Ureter (tissue), 1 donor: ENCODE measurements around the gene THAP5. TPM values are rescaled to one million over a fixed set of nuclear protein-coding genes. Genes with fewer than 3 reads are reported as not detected.
A peak's percentile ranks its signal among the peaks of the same experiment; 100 is the strongest.

Experiments used
- DNase-seq: peaks from one replicate; pipeline ENCODE4 v3.0.0-alpha.2; 2020; ENCODE audit warnings: low spot score
- total RNA-seq: library from RNA; stranded (reverse); gene quantifications from one replicate; pipeline ENCODE4 v1.2.4, GENCODE V29; 2023
- donor health status: DM: yes; HTN: yes; CAD: no.

The THAP5 gene
- total RNA-seq = 35.6 TPM

- DNase-seq = peak; percentile 100
These were observed at the start of gene THAP5, which contains the start of gene DNAJB9 for GRCh38 chr7:108569381-108570145. THAP5 (minus strand) TSS chr7:108569706; CDS start chr7:108569569, 137 bp downstream. DNAJB9 (plus strand) TSS chr7:108569874; CDS start chr7:108571727, 1,853 bp downstream.

- no peak for DNase-seq
These were observed 48.5 kb upstream of the THAP5 start for GRCh38 chr7:108618056-108618455.

GRCh38 chr7:108614896-108615295, 45.4 kb upstream of the THAP5 start:
- DNase-seq = no peak

- no peak for DNase-seq
These were observed 44.5 kb upstream of the THAP5 start for GRCh38 chr7:108613949-108614381.

- DNase-seq = no peak
These were observed 43.8 kb upstream of the THAP5 start for GRCh38 chr7:108613147-108613948.

- DNase-seq = no peak
These were observed 41.8 kb upstream of the THAP5 start for GRCh38 chr7:108611268-108611667.

- DNase-seq = no peak
These were observed 40.1 kb upstream of the THAP5 start for GRCh38 chr7:108609643-108610042.

GRCh38 chr7:108605559-108606201, 36.2 kb upstream of the THAP5 start:
- DNase-seq = no peak

- no peak for DNase-seq
These were observed 35.0 kb upstream of the THAP5 start for GRCh38 chr7:108604307-108605077.

GRCh38 chr7:108603656-108604306, 34.3 kb upstream of the THAP5 start:
- no peak for DNase-seq

- no peak for DNase-seq
These were observed 30.9 kb upstream of the THAP5 start for GRCh38 chr7:108600399-108600798.

- DNase-seq = no peak
These were observed 29.5 kb upstream of the THAP5 start for GRCh38 chr7:108598914-108599580.

- no peak for DNase-seq
These were observed 28.6 kb upstream of the THAP5 start for GRCh38 chr7:108598153-108598552.

- no peak for DNase-seq
These were observed 27.1 kb upstream of the THAP5 start for GRCh38 chr7:108596560-108596959.

- DNase-seq = no peak
These were observed 23.2 kb upstream of the THAP5 start for GRCh38 chr7:108592646-108593201.

- DNase-seq = no peak
These were observed 21.1 kb upstream of the THAP5 start for GRCh38 chr7:108590606-108591005.

GRCh38 chr7:108589874-108590273, 20.4 kb upstream of the THAP5 start:
- DNase-seq = no peak

GRCh38 chr7:108589199-108589598, 19.7 kb upstream of the THAP5 start:
- DNase-seq = no peak

GRCh38 chr7:108586274-108586710, 16.8 kb upstream of the THAP5 start:
- DNase-seq = no peak

GRCh38 chr7:108585843-108586242, 16.3 kb upstream of the THAP5 start:
- no peak for DNase-seq
